ENCODE results near the gene MARCKSL1.

DNA sequence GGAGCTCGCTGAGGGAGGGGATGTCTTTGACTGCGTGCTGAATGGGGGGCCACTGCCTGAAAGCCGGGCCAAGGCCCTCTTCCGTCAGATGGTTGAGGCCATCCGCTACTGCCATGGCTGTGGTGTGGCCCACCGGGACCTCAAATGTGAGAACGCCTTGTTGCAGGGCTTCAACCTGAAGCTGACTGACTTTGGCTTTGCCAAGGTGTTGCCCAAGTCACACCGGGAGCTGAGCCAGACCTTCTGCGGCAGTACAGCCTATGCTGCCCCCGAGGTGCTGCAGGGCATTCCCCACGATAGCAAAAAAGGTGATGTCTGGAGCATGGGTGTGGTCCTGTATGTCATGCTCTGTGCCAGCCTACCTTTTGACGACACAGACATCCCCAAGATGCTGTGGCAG lies 27.7 kb upstream of the MARCKSL1 start:
- TF ChIP-seq POLR2AphosphoS5 (IDR thresholded peaks at IDR 0.05; ENCODE audit: borderline replicate concordance, low read depth, low read length) (no peak), EZH2 (IDR thresholded peaks at IDR 0.05) (no peak), FOXP2 (optimal IDR thresholded peaks at IDR 0.05; ENCODE audit: control extremely low read depth, extremely low read length, insufficient read depth) (no peak)

Measured in SK-N-MC (cell line).